HL-60/S4 (cell line): ENCODE results near the gene UBE2Z.

Source experiments
- in situ Hi-C: fragments of 300-500 bp; cut with MboI; formaldehyde crosslinking; loops from 2 replicates; pipeline ENCODE4 v1.14.3; 2022; ENCODE audit warnings: low sequenced_read_pairs

Gene UBE2Z

DNA sequence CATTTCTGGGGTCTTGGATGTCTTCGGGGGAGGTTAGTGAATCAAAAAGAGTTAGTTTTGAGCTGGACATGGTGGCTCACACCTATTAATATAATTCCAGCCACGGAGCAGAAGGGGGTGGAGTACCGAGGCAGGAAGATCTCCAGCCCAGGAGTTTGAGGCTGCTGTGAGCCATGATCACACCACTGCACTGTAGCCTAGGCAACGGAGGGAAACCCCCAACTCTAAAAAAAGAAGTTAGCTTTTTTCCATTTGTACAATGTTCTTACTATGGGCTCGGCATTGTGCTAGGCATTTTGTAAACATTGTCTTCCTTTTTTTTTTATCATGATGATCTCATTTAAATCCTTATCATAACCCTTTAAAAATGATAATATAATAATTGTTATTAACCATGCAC is 44.7 kb downstream of the UBE2Z start:
- in situ Hi-C loops: loop anchor here (10.0 kb wide), 1 partner anchor 82 kb away; no protein-coding TSS in a partner anchor

DNA sequence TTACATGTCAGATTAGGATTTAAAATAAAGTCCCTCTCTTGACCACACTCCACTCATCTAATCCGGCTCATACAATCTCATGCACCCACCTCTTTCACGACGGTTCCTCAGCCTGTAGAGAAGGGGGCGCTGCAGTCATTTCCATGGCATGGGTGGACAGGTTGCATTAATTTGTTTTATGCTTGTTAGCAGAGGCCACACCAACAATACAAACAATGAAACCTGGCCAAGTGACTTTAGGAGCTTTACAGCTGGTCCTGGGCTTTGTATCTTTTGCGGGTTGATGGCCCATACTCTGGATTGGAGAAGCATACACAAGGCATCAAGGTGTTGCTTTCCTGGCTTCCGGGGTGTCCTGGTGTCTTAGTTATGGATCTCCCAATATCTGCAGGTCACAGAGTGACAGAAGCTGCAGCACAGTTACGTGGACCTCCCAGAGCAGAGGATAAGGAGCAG is 46.1 kb downstream of the UBE2Z start:
- in situ Hi-C loops: loop anchor here (10.0 kb wide), 1 partner anchor 80 kb away; no protein-coding TSS in a partner anchor

DNA sequence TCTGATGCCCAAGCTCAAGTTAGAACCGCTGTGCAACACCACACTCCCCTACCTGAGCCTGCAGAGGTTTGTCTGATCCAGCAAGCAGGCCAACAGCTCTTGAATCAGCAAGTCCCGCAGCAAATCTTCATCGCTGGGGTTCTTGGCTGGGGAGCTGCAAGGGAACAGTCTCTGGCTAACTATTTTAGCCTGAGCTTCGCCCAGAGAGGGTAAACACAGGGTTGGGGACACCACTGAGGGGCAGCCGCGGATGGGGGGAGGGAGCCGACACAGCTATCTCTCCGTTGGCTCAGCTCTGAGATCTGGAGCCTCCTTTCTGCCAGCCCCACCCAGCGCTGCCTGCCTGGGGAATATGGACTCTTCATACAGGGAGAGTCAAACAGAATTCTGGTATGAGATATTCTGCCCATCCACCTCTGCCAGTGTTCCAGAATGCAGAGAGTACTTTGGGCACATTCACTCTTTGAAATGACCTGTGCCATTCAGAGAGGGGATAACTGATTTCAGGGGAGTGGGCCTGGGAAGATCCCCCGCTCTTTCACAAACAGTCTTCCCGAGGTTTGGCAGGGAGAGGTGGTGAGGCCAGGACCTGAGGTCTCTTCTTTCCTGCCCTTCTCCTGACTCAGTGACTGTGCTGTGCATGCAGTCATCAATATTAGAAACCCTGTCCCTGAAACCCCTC is 52.8 kb downstream of the UBE2Z start:
- in situ Hi-C loops: no loop called here

DNA sequence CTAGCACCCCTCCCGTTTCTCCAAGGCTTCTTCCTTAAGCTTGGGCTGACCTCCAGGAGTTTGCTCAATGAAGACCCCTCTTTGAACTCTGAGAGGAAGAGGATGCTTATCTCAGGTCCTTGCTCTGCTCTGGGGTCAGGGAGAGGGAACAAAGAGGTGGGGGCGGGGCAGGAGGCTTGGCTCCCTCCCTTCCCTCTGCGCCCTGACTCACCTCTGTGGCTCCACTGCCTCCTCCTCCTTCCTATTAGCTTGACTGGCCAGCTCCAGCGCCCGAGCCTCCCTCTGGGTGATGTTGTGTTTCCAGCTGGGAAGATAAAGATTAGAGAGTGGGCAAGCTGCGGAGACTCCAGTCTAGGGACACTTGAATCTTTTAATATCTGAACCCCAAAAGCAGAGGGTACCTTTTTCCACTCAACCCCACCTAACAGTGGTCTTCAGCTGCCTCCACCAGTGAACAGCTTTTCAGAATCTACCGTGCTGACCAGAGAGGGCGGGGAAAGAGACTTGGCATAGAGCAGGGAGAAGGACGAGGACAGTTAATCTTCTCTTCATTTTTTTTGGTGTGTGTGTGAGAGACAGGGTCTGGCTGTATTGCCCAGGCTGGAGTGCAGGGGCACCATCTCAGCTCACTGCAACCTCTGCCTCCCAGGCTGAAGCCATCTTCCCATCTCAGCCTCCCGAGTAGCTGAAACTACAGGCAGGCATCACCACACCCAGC is 53.5 kb downstream of the UBE2Z start:
- in situ Hi-C loops: no loop called here

DNA sequence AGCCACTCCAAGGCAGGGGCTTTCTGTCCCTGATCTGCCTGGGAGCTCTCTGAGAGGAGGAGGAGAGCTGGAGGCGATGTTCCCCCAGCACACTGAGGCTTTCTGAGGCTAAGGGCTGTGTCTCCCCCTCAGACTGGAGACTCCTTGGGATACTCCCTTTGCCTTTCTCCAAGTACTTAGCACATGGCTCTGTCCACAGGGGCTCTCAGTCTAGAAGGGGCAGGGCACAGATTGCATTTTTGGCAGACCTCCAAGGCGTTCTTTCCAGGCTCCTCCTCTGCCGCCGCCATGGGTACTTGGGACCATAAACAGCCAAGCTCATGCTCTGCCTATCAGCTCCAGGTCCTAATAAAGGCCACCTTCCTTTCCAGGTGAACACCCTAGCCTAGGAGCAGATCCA is 62.0 kb downstream of the UBE2Z start:
- in situ Hi-C loops: no loop called here

DNA sequence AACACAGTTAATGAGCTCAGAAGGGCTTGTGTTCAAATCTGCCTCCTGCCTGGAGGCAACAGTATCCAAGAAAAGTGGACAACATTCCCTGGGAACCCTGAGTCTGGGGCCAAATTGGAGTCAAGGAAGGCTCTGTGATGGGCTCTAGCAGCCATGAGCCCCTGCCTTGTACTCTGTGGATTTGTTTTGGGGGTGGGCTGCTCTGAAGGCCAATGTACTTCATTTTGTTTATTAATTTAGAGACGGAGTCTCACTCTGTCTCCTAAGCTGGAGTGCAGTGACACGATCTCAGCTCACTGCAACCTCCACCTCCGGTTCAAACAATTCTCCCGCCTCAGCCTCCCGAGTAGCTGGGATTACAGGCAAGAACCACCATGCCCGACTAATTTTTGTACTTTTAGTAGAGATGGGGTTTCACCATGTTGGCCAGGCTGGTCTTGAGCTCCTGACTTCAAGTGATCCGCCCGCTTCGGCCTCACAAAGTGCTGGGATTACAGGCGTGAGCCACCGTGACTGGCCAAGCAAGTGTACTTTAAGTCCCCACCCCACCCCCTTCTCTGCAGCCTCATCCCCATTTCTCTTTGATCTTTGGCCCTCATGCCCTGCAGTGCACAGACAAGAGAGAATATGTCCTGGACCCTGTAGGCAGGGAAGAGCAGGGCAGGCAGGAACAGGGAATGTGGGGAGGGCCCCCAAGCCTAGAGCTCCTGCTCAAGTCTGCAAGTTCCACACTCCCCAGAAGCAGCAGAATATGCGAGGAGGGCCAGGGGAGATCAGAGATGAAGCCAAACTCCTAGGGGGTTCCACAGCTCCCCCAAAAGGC is 62.9 kb downstream of the UBE2Z start:
- in situ Hi-C loops: no loop called here

DNA sequence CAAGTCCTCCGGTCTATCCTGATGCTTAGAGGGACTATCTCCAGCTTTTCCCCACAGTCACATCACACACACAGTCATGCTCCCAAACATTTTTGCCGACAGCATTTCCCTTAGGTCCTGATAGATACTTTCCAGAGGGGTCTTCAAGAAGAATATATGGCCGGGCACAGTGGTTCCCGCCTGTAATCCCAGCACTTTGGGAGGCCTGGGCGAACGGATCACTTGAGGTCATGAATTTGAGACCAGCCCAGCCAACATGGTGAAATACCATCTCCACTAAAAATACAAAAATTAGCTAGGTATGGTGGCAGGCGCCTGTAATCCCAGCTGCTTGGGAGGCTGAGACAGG is 64.5 kb downstream of the UBE2Z start:
- in situ Hi-C loops: no loop called here

DNA sequence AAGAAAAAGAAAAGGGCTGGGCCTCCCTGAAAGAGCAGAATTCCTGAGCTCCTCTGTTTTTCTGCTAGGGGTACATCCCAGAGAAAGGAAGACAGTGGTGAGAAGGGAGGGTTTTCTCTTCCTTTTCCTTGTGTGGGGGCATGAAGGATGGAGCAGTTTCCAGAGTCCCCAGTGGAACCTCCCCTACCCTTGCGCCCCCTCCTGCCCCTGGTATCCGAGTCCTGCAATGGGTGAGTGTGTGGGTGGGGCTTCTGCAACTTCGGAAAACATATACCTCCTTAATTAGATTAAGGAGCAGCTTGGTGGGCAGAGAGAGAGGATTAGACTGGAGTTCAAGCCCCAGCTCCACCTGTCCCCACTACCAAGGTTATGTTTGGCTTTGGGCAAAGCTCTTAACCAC is 65.6 kb downstream of the UBE2Z start:
- in situ Hi-C loops: no loop called here
